ENCODE data around the gene FOXN3. TPM values are rescaled to one million over a fixed set of nuclear protein-coding genes. Genes with fewer than 3 reads are reported as not detected.

FOXN3 gene
- total RNA-seq, 1 donor from 2014 or later: 106 TPM

GRCh38 chr14:89280600-89280999, 136.4 kb downstream of the FOXN3 start:
- ChIA-PET POLR2A (interaction anchor here (1.0 kb wide), 1 partner anchor 23 kb away, joined by 3 read pairs; no protein-coding TSS in a partner anchor), CTCF (no interaction called here)
- H3K4me3 Mint-ChIP-seq: no peak overlapping the region
- no peaks in the 10 kb centered on the region for H3K9me3 Mint-ChIP-seq
- no peak overlapping the region for H3K27ac Mint-ChIP-seq
- intact Hi-C loops (cut with micrococcal nuclease): no loop called here
- TF ChIP-seq CTCF (IDR thresholded peaks at IDR 0.05): no peak
- no peak for ATAC-seq (ENCODE audit: low read depth)
- H3K27me3 Mint-ChIP-seq: no peaks in the 10 kb centered on the region
- H3K36me3 Mint-ChIP-seq (ENCODE audit: low read depth): peaks cover 52% of the 10 kb centered on the region
- no peak for DNase-seq
- H3K4me1 Mint-ChIP-seq: peaks cover 33% of the 10 kb centered on the region

GRCh38 chr14:89279649-89280232, 137.3 kb downstream of the FOXN3 start:
- no peak for TF ChIP-seq CTCF (IDR thresholded peaks at IDR 0.05)
- ATAC-seq (ENCODE audit: low read depth) (no peak), DNase-seq (no peak)
- Mint-ChIP-seq H3K4me3 (no peak overlapping the region), H3K36me3 (ENCODE audit: low read depth) (peaks cover 59% of the 10 kb centered on the region), H3K4me1 (peaks cover 41% of the 10 kb centered on the region), H3K27me3 (no peaks in the 10 kb centered on the region), H3K27ac (no peak overlapping the region), H3K9me3 (no peaks in the 10 kb centered on the region)
- ChIA-PET POLR2A (interaction anchor here (1.0 kb wide), 1 partner anchor 24 kb away, joined by 3 read pairs; no protein-coding TSS in a partner anchor), CTCF (no interaction called here)
- intact Hi-C loops (cut with micrococcal nuclease): no loop called here

- ChIA-PET CTCF (no interaction called here), POLR2A (interaction anchor here (0.6 to 1.6 kb wide), 3 partner anchors 12 to 139 kb away, joined by 3 to 6 read pairs (median 5); no protein-coding TSS in a partner anchor)
- intact Hi-C loops (cut with micrococcal nuclease): loop anchor here (2.0 kb wide), 1 partner anchor 26 kb away; no protein-coding TSS in a partner anchor
- peaks cover 50% of the 10 kb centered on the region for H3K4me1 Mint-ChIP-seq
- H3K36me3 Mint-ChIP-seq (ENCODE audit: low read depth): peaks cover 59% of the 10 kb centered on the region
- no peaks in the 10 kb centered on the region for H3K27me3 Mint-ChIP-seq
- TF ChIP-seq CTCF (IDR thresholded peaks at IDR 0.05): no peak
- ATAC-seq (ENCODE audit: low read depth) (no peak), DNase-seq (no peak)
- peak overlapping the region; percentile 89 for H3K27ac Mint-ChIP-seq
- H3K9me3 Mint-ChIP-seq: no peaks in the 10 kb centered on the region
- no peak overlapping the region for H3K4me3 Mint-ChIP-seq
These were observed 139.8 kb downstream of the FOXN3 start for GRCh38 chr14:89277203-89277602.

GRCh38 chr14:89276424-89276975, 140.5 kb downstream of the FOXN3 start:
- H3K36me3 Mint-ChIP-seq (ENCODE audit: low read depth): peaks cover 58% of the 10 kb centered on the region
- H3K27ac Mint-ChIP-seq: peak overlapping the region; percentile 89
- peaks cover 55% of the 10 kb centered on the region for H3K4me1 Mint-ChIP-seq
- POLR2A ChIA-PET: interaction anchor here (1.5 to 1.6 kb wide), 2 partner anchors 12 to 28 kb away, joined by 5 to 6 read pairs; no protein-coding TSS in a partner anchor
- TF ChIP-seq CTCF (IDR thresholded peaks at IDR 0.05): no peak
- ATAC-seq (ENCODE audit: low read depth): peak; percentile 87
- H3K9me3 Mint-ChIP-seq: no peaks in the 10 kb centered on the region
- peak overlapping the region; percentile 52 for H3K4me3 Mint-ChIP-seq
- intact Hi-C loops (cut with micrococcal nuclease): loop anchor here (1.0 to 2.0 kb wide), 2 partner anchors 12 to 26 kb away; no protein-coding TSS in a partner anchor
- H3K27me3 Mint-ChIP-seq: no peaks in the 10 kb centered on the region
- DNase-seq: peak; percentile 41
- CTCF ChIA-PET: no interaction called here

- CTCF ChIA-PET: no interaction called here
- no peaks in the 10 kb centered on the region for H3K27me3 Mint-ChIP-seq
- H3K9me3 Mint-ChIP-seq: no peaks in the 10 kb centered on the region
- DNase-seq (peak; percentile 28), ATAC-seq (ENCODE audit: low read depth) (peak; percentile 68)
- no peak for TF ChIP-seq CTCF (IDR thresholded peaks at IDR 0.05)
- H3K36me3 Mint-ChIP-seq (ENCODE audit: low read depth): peaks cover 29% of the 10 kb centered on the region
- POLR2A ChIA-PET: no interaction called here
- H3K4me1 Mint-ChIP-seq: peaks cover 87% of the 10 kb centered on the region
- peak overlapping the region; percentile 29 for H3K4me3 Mint-ChIP-seq
- H3K27ac Mint-ChIP-seq: peak overlapping the region; percentile 25
- intact Hi-C loops (cut with micrococcal nuclease): no loop called here
These were observed 146.4 kb downstream of the FOXN3 start for GRCh38 chr14:89270439-89271227.

All from activated B cell treated with CpG ODN at 0.5 μM for 24 hours (primary cell).